Thoracic aorta (tissue), 2 donors: Measurements from ENCODE around the gene ARHGAP18. TPM values are rescaled to one million over a fixed set of nuclear protein-coding genes. Genes with fewer than 3 reads are reported as not detected.

Experiments
- ATAC-seq: fragments of 150-250 bp; one replicate; pipeline ENCODE4 v1.8.0; 2017; ENCODE audit warnings: low read depth; ENCODE audit not compliant: insufficient number of reproducible peaks, low FRiP score
- DNase-seq: peaks from one replicate; pipeline ENCODE4 v3.0.0-alpha.2; 2020; ENCODE audit warnings: low spot score
- H3K27ac ChIP-seq, 2 donors: fragments of 200-600 bp; sonication (generic); 1 replicate in 1 of 2; 2 replicates in 1 of 2; pipeline ENCODE4 v1.5.1; 2016; ENCODE audit warnings: mild to moderate bottlenecking in 2 of 2, moderate library complexity in 2 of 2
- H3K27me3 ChIP-seq: fragments of 200-600 bp; sonication (generic); replicated peaks from 2 replicates; pipeline ENCODE4 v1.6.0; 2016; ENCODE audit warnings: mild to moderate bottlenecking; ENCODE audit not compliant: insufficient read depth
- H3K36me3 ChIP-seq: fragments of 200-600 bp; sonication (generic); one replicate; pipeline ENCODE4 v1.5.1; 2016
- H3K4me1 ChIP-seq, 2 donors: fragments of 200-600 bp; sonication (generic); 1 replicate in 1 of 2; 2 replicates in 1 of 2; pipeline versions ENCODE4 v1.5.1 to v1.6.0; 2016; ENCODE audit warnings: low read depth in 2 of 2, mild to moderate bottlenecking in 1 of 2; ENCODE audit not compliant: control insufficient read depth in 1 of 2
- H3K4me3 ChIP-seq: fragments of 200-600 bp; sonication (generic); 2 replicates; pipeline ENCODE4 v1.5.1; 2016; ENCODE audit warnings: mild to moderate bottlenecking
- H3K9me3 ChIP-seq: fragments of 200-600 bp; sonication (generic); 2 replicates; pipeline ENCODE4 v1.5.1; 2016
- total RNA-seq, 2 donors: library from RNA; depleted of rRNA; stranded (reverse); fragments of >200 nt; gene quantifications; one replicate each; pipeline versions ENCODE4 v1.1.0 to v1.2.3, GENCODE V29; 2016
- TF ChIP-seq, protein P1 (sequence below): fragments of 200-600 bp; sonication (generic); IDR thresholded peaks from one replicate; pipeline ENCODE4 v1.5.1; 2019; ENCODE audit warnings: antibody characterized with exemption

ARHGAP18 gene
- total RNA-seq, 2 donors from 2014 or later: 24.8 to 37.0 TPM

DNA sequence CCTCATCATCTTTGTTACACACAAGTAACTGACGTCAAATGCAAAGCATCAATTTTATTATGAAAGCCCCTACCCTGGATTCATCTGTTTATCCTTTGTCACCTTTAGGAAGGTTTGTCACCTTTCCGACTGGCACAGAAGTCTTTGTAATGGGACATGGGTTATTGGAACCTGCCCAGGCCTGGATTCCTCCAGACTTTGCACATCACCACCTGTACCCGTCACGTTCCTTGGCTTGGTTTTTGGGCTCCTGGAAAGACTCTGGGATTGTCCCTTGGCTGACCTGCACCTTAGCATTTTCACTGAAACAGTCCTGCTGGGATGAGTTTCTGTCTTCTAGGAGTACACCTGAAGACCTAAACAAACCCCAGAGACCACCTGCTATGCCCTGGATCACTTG is 15.4 kb upstream of the ARHGAP18 start:
- no peak for ATAC-seq
- no peaks in the 10 kb centered on the region for H3K36me3 ChIP-seq
- TF ChIP-seq, protein P1, sequence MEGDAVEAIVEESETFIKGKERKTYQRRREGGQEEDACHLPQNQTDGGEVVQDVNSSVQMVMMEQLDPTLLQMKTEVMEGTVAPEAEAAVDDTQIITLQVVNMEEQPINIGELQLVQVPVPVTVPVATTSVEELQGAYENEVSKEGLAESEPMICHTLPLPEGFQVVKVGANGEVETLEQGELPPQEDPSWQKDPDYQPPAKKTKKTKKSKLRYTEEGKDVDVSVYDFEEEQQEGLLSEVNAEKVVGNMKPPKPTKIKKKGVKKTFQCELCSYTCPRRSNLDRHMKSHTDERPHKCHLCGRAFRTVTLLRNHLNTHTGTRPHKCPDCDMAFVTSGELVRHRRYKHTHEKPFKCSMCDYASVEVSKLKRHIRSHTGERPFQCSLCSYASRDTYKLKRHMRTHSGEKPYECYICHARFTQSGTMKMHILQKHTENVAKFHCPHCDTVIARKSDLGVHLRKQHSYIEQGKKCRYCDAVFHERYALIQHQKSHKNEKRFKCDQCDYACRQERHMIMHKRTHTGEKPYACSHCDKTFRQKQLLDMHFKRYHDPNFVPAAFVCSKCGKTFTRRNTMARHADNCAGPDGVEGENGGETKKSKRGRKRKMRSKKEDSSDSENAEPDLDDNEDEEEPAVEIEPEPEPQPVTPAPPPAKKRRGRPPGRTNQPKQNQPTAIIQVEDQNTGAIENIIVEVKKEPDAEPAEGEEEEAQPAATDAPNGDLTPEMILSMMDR: no peak
- H3K27me3 ChIP-seq: no peaks in the 10 kb centered on the region
- DNase-seq: no peak
- H3K27ac ChIP-seq: no peak overlapping the region
- H3K4me3 ChIP-seq: no peak overlapping the region
- H3K4me1 ChIP-seq: peaks cover 0 to 15% of the 10 kb centered on the region in 2 donors
- H3K9me3 ChIP-seq: no peaks in the 10 kb centered on the region

DNA sequence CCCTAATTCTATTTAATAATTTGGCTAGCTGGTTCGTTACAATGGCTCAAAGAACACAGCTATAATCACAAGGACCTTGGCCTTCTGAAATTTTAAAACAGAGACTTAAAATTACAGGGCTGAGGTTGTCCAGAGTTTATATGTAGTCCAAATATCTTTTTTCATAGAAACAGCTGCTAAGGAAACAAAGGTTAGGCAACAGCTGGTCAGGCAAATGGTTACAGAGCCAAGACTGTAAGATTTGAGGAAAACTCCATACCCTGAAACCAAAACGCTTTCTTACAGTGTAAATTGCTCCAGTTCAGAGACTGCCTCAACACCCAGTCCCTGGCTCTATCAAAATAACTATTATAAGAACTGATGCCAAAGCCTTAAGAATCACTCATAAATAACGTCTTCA is 9.7 kb upstream of the ARHGAP18 start:
- Histone ChIP-seq H3K27ac (no peak overlapping the region), H3K27me3 (no peaks in the 10 kb centered on the region), H3K4me1 (no peaks in the 10 kb centered on the region), H3K4me3 (no peak overlapping the region), H3K9me3 (no peaks in the 10 kb centered on the region), H3K36me3 (no peaks in the 10 kb centered on the region)
- DNase-seq: no peak
- no peak for ATAC-seq
- TF ChIP-seq, protein P1: no peak

DNA sequence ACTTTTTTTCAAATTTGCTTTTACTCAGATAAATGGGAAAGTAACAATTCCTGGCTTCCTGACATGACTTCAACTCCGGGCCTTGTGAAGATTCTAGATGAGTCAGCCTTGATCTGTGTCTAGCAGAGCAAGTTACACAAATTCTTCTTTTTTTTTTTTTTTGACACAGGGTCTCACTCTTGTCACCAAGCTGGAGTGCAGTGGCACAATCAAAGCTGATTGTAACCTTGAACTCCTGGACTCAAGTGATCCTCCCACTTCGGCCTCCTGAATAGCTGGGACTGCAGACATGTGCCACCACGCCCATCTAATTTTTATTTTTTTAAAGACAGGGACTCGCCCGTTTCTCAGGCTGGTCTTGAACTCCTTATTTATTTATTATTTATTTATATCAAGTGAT is 7.3 kb upstream of the ARHGAP18 start:
- Histone ChIP-seq H3K4me3 (no peak overlapping the region), H3K9me3 (no peaks in the 10 kb centered on the region), H3K4me1 (no peaks in the 10 kb centered on the region), H3K27me3 (no peaks in the 10 kb centered on the region), H3K36me3 (no peaks in the 10 kb centered on the region), H3K27ac (no peak overlapping the region)
- DNase-seq (no peak), ATAC-seq (no peak)
- TF ChIP-seq, protein P1: no peak

DNA sequence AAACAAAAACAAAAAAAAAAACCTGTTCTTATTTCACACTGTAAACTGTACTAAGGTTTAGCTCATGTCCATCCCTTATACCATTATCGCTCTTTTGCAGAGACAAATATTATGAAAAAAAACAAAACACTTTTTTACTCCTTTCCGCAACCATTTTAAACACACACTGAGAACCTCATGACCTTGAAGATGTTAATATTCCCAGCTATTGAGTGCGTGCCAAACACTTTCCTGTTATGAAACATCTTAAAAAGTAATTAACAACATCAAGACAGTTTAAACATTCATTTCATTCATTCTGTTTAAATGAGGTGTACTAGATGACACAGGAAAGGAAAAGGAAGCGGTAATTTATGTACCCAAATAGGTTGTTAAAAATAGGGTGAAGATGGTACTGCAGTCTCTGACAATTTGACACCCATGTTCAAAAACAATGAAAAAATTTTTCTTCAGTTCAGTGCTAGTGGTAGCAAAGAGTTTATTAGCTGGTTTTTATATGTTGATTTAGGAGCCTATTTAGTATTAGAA is 3.9 kb upstream of the ARHGAP18 start:
- ATAC-seq (no peak), DNase-seq (no peak)
- Histone ChIP-seq H3K27ac (no peak overlapping the region), H3K9me3 (no peaks in the 10 kb centered on the region), H3K4me1 (peaks cover 5 to 6% of the 10 kb centered on the region in 2 donors), H3K4me3 (no peak overlapping the region), H3K27me3 (no peaks in the 10 kb centered on the region), H3K36me3 (no peaks in the 10 kb centered on the region)
- TF ChIP-seq, protein P1: no peak

DNA sequence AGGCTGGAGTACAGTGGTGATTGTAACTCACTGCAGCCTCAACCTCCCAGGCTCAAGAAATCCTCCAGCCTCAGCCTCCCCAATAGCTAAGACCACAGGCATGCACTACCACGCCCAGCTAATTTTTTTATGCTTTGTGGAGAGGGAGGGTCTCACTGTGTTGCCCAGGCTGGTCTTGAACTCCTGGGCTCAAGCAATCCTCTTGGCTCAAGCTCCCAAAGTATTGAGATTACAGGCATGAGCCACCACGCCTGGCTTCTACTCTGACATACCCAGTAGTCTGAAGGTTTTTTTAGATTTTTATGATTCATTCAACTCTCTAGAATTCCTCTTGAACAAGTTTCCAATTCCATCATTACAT is 1.3 kb upstream of the ARHGAP18 start:
- Histone ChIP-seq H3K36me3 (no peaks in the 10 kb centered on the region), H3K9me3 (no peaks in the 10 kb centered on the region), H3K4me1 (peaks cover 5 to 15% of the 10 kb centered on the region in 2 donors), H3K27ac (no peak overlapping the region), H3K4me3 (no peak overlapping the region), H3K27me3 (no peaks in the 10 kb centered on the region)
- TF ChIP-seq, protein P1: no peak
- DNase-seq (no peak), ATAC-seq (no peak)
